H1 (cell line): Measurements from ENCODE around the gene UCP2. TPM values are rescaled to one million over a fixed set of nuclear protein-coding genes. Genes with fewer than 3 reads are reported as not detected.

Experiments used
- CTCF ChIA-PET: fragments of 300-600 bp; sonication (Branson Sonifier 250); formaldehyde crosslinking; loops from one replicate; lab custom pipeline; 2021; ENCODE audit not compliant: partially characterized antibody; lab: Charles Lee
- POLR2A ChIA-PET: fragments of 300-600 bp; sonication (Branson Sonifier 250); formaldehyde crosslinking; loops from one replicate; lab custom pipeline; 2021; ENCODE audit warnings: inconsistent platforms; ENCODE audit not compliant: partially characterized antibody; lab: Charles Lee
- DNase-seq, 2 experiments: peaks; one replicate each; pipeline versions ENCODE4 v3.0.0 to v3.0.0-alpha.2; 2010 to 2022; ENCODE audit warnings: low spot score in 2 of 2, low read depth in 1 of 2, mixed read lengths in 1 of 2
- FAIRE-seq: peaks from 2 replicates; lab custom pipeline; 2011; peaks lifted over from hg19 to GRCh38; lab: Jason Lieb, UNC
- H2AFZ ChIP-seq: 2 replicates; pipeline ENCODE4 v1.8.1; 2012; ENCODE audit warnings: low read length, inconsistent platforms
- H2AK5ac ChIP-seq: 2 replicates; pipeline ENCODE4 v1.6.1; 2013; ENCODE audit warnings: low read depth, low read length
- H2BK120ac ChIP-seq: replicated peaks from 2 replicates; pipeline ENCODE3; 2013; ENCODE audit warnings: low read depth, low read length, inconsistent platforms
- H2BK12ac ChIP-seq: 2 replicates; pipeline ENCODE4 v1.6.1; 2013; ENCODE audit warnings: low read depth, low read length
- H2BK15ac ChIP-seq: 2 replicates; pipeline ENCODE4 v1.6.1; 2013; ENCODE audit warnings: low read length
- H2BK20ac ChIP-seq: 2 replicates; pipeline ENCODE4 v1.6.1; 2013; ENCODE audit warnings: low read length
- H2BK5ac ChIP-seq: 2 replicates; pipeline ENCODE4 v1.6.1; 2013; ENCODE audit warnings: low read depth, low read length
- H3K14ac ChIP-seq: 2 replicates; pipeline ENCODE4 v1.6.1; 2013; ENCODE audit warnings: inconsistent platforms; ENCODE audit not compliant: insufficient read length
- H3K18ac ChIP-seq: 2 replicates; pipeline ENCODE4 v1.6.1; 2013; ENCODE audit warnings: low read length; ENCODE audit errors: extremely low read depth
- H3K23ac ChIP-seq: 2 replicates; pipeline ENCODE4 v1.6.1; 2013; ENCODE audit warnings: inconsistent platforms; ENCODE audit not compliant: insufficient read length
- H3K23me2 ChIP-seq: 2 replicates; pipeline ENCODE4 v1.6.1; 2013; ENCODE audit warnings: low read depth, low read length
- H3K27ac ChIP-seq: 2 replicates; pipeline ENCODE4 v1.6.1; 2011; ENCODE audit warnings: low read depth, low read length, inconsistent platforms
- H3K27me3 ChIP-seq, 4 experiments: replicated peaks in 1 of 4; 1 replicate in 1 of 4; 2 replicates in 3 of 4; pipeline versions ENCODE4 v1.6.1 to v1.8.1; 2011 to 2013; ENCODE audit warnings: low read length in 3 of 4, mild to moderate bottlenecking in 3 of 4, inconsistent platforms in 2 of 4, mixed read lengths in 2 of 4, moderate library complexity in 1 of 4; ENCODE audit not compliant: control insufficient read depth in 3 of 4, insufficient read depth in 3 of 4; ENCODE audit errors: extremely low read depth in 1 of 4
- H3K36me3 ChIP-seq, 4 experiments: 2 replicates each; pipeline versions ENCODE4 v1.6.1 to v1.8.1; 2011 to 2013; ENCODE audit warnings: mild to moderate bottlenecking in 4 of 4, low read length in 3 of 4, moderate library complexity in 2 of 4, control low read depth in 1 of 4, inconsistent platforms in 1 of 4; ENCODE audit not compliant: insufficient read depth in 4 of 4, control insufficient read depth in 2 of 4
- H3K4ac ChIP-seq: replicated peaks from 2 replicates; pipeline ENCODE3; 2013; ENCODE audit warnings: low read length, low read depth, mixed read lengths, inconsistent platforms; ENCODE audit not compliant: insufficient read length
- H3K4me1 ChIP-seq, 4 experiments: replicated peaks in 1 of 4; 1 replicate in 1 of 4; 2 replicates in 3 of 4; pipeline versions ENCODE4 v1.6.1 to v1.8.1; 2011 to 2013; ENCODE audit warnings: low read length in 3 of 4, inconsistent platforms in 2 of 4, mixed read lengths in 1 of 4; ENCODE audit not compliant: insufficient read depth in 4 of 4, control insufficient read depth in 3 of 4
- H3K4me2 ChIP-seq, 2 experiments: 2 replicates each; pipeline versions ENCODE4 v1.6.1 to v1.8.1; 2011 to 2013; ENCODE audit warnings: low read depth in 2 of 2, low read length in 2 of 2, control low read depth in 1 of 2, inconsistent platforms in 1 of 2, mild to moderate bottlenecking in 1 of 2; ENCODE audit not compliant: insufficient read depth in 1 of 2
- H3K4me3 ChIP-seq, 4 experiments: fragments of 200-600, 300-600 bp in 1 of 4; sonication (generic), shearing (Covaris generic), sonication (Bioruptor Twin) in 1 of 4; 2 replicates each; pipeline versions ENCODE4 v1.5.1 to v1.8.1; 2011 to 2016; ENCODE audit warnings: low read length in 4 of 4, low read depth in 3 of 4, control low read depth in 2 of 4, inconsistent platforms in 2 of 4, mild to moderate bottlenecking in 2 of 4, mixed read lengths in 1 of 4, moderate library complexity in 1 of 4; ENCODE audit not compliant: insufficient read depth in 2 of 4; ENCODE audit errors: extremely low read depth in 1 of 4
- H3K56ac ChIP-seq: replicated peaks from 2 replicates; pipeline ENCODE3; 2013; ENCODE audit warnings: low read depth, mild to moderate bottlenecking, mixed read lengths, low read length, inconsistent platforms; ENCODE audit not compliant: insufficient read length
- H3K79me1 ChIP-seq: 2 replicates; pipeline ENCODE4 v1.6.1; 2013; ENCODE audit warnings: low read depth, low read length, control low read depth
- H3K79me2 ChIP-seq, 2 experiments: 2 replicates each; pipeline versions ENCODE4 v1.6.1 to v1.8.1; 2012 to 2013; ENCODE audit warnings: low read length in 2 of 2, mild to moderate bottlenecking in 2 of 2, inconsistent platforms in 1 of 2; ENCODE audit not compliant: insufficient read depth in 2 of 2, control insufficient read depth in 1 of 2
- H3K9ac ChIP-seq, 4 experiments: replicated peaks in 1 of 4; 1 replicate in 1 of 4; 2 replicates in 3 of 4; pipeline versions ENCODE4 v1.6.1 to v1.8.1; 2011 to 2013; ENCODE audit warnings: low read depth in 3 of 4, low read length in 3 of 4, control low read depth in 2 of 4, mild to moderate bottlenecking in 2 of 4, moderate library complexity in 2 of 4, inconsistent platforms in 1 of 4; ENCODE audit errors: extremely low read depth in 1 of 4
- H3K9me3 ChIP-seq, 2 experiments: 2 replicates each; pipeline versions ENCODE4 v1.6.1 to v1.8.1; 2012 to 2013; ENCODE audit warnings: mild to moderate bottlenecking in 2 of 2, moderate library complexity in 2 of 2, control low read depth in 1 of 2, inconsistent platforms in 1 of 2, low read depth in 1 of 2, low read length in 1 of 2, mixed read lengths in 1 of 2; ENCODE audit not compliant: insufficient read depth in 2 of 2
- H4K20me1 ChIP-seq, 2 experiments: replicated peaks in 1 of 2; 2 replicates each; pipeline versions ENCODE3 to v1.8.1; 2011 to 2013; ENCODE audit warnings: inconsistent platforms in 2 of 2, low read length in 2 of 2, mild to moderate bottlenecking in 1 of 2; ENCODE audit not compliant: insufficient read depth in 2 of 2, control insufficient read depth in 1 of 2
- H4K5ac ChIP-seq: 2 replicates; pipeline ENCODE4 v1.6.1; 2013; ENCODE audit warnings: low read length, low read depth, mixed read lengths, inconsistent platforms; ENCODE audit not compliant: insufficient read length
- H4K8ac ChIP-seq: 2 replicates; pipeline ENCODE4 v1.8.0; 2013; ENCODE audit warnings: mild to moderate bottlenecking, moderate library complexity, low read length, inconsistent platforms; ENCODE audit not compliant: insufficient read depth; ENCODE audit errors: extremely low read depth
- H4K91ac ChIP-seq: replicated peaks from 2 replicates; pipeline ENCODE3; 2013; ENCODE audit warnings: low read length, mixed read lengths, inconsistent platforms; ENCODE audit not compliant: insufficient read length
- CBX8 ChIP-seq: fragments of 300-800, 300-1000 bp; sonication (generic); IDR thresholded peaks from 2 replicates; pipeline ENCODE4 v1.7.1; 2016; ENCODE audit warnings: low read depth, low read length, borderline replicate concordance
- CHD2 ChIP-seq: IDR thresholded peaks from 2 replicates; pipeline ENCODE4 v1.6.1; 2012; ENCODE audit warnings: low read length, improper control_type of control experiment
- HDAC2 ChIP-seq, 2 experiments: fragments of 300-600 bp in 1 of 2; sonication (generic) in 1 of 2; IDR thresholded peaks; 2 replicates each; pipeline ENCODE4 v1.6.1; 2011 to 2012; ENCODE audit warnings: low read depth in 2 of 2, low read length in 2 of 2, mild to moderate bottlenecking in 2 of 2, moderate library complexity in 2 of 2, borderline replicate concordance in 1 of 2, inconsistent platforms in 1 of 2
- JUND ChIP-seq: IDR thresholded peaks from 2 replicates; pipeline ENCODE4 v1.6.1; 2011; ENCODE audit warnings: mild to moderate bottlenecking, improper control_type of control experiment, low read length
- KDM1A ChIP-seq: fragments of 200-600, 300-600 bp; sonication (generic); IDR thresholded peaks from 2 replicates; pipeline ENCODE4 v1.7.1; 2016; ENCODE audit warnings: mild to moderate bottlenecking, low read length, borderline replicate concordance
- KDM5A ChIP-seq: fragments of 200-600 bp; IDR thresholded peaks from 2 replicates; pipeline ENCODE4 v1.7.1; 2012; ENCODE audit warnings: mild to moderate bottlenecking, low read length, inconsistent platforms, mixed read lengths
- NANOG ChIP-seq: IDR thresholded peaks from 2 replicates; pipeline ENCODE4 v1.6.1; 2011; ENCODE audit warnings: low read length, low read depth, mild to moderate bottlenecking, inconsistent platforms; ENCODE audit not compliant: insufficient read depth, poor library complexity, severe bottlenecking
- PHF8 ChIP-seq: fragments of 200-600 bp; sonication (generic); conservative IDR thresholded peaks from 2 replicates; pipeline ENCODE4 v1.7.1; 2012; ENCODE audit warnings: low read depth, mild to moderate bottlenecking, inconsistent platforms, low read length, moderate library complexity
- POU5F1 ChIP-seq: IDR thresholded peaks from 2 replicates; pipeline ENCODE4 v1.6.1; 2011; ENCODE audit warnings: low read depth, mild to moderate bottlenecking, low read length, moderate library complexity
- RFX5 ChIP-seq: IDR thresholded peaks from 2 replicates; pipeline ENCODE4 v1.6.1; 2011; ENCODE audit warnings: low read depth, low read length, improper control_type of control experiment, borderline replicate concordance
- SP4 ChIP-seq: IDR thresholded peaks from 2 replicates; pipeline ENCODE4 v1.6.1; 2012; ENCODE audit warnings: low read length, inconsistent platforms
- TAF7 ChIP-seq: optimal IDR thresholded peaks from 2 replicates; pipeline ENCODE3; 2011; ENCODE audit warnings: low read depth, mild to moderate bottlenecking, inconsistent platforms, low read length, moderate library complexity, borderline replicate concordance
- USF2 ChIP-seq: IDR thresholded peaks from 2 replicates; pipeline ENCODE4 v1.6.1; 2011; ENCODE audit warnings: low read length, improper control_type of control experiment
- WGBS, 2 experiments: shearing (Covaris generic) in 1 of 2; methylation state at CpG; one replicate each; pipeline versions ENCODE4 v1.1.6 to v1.1.7; 2013 to 2015; ENCODE audit warnings: low lambda C conversion rate in 2 of 2, mixed read lengths in 2 of 2, inconsistent platforms in 1 of 2, low coverage in 1 of 2, missing lambda C conversion rate in 1 of 2; ENCODE audit not compliant: insufficient replicate concordance in 2 of 2, insufficient coverage in 1 of 2, insufficient read length in 1 of 2; ENCODE audit errors: extremely low coverage in 1 of 2, missing lambda C conversion rate in 1 of 2; 5-methylcytosine and 5-hydroxymethylcytosine counted together
- polyA plus RNA-seq, 7 experiments: library from polyadenylated mRNA; depleted of rRNA in 3 of 7; stranded (reverse) in 5 of 7; unstranded in 2 of 7; fragments of >200 nt in 5 of 7; fragments of 200-250 nt in 2 of 7; gene quantifications; 1 replicate in 5 of 7; 2 replicates in 1 of 7; 4 replicates in 1 of 7; pipeline versions ENCODE4 v1.2.1 to v1.2.3, GENCODE V29; 2011 to 2013; ENCODE audit warnings: missing spikeins in 2 of 7, mixed read lengths in 2 of 7
- total RNA-seq: library from RNA; stranded (reverse); fragmentation: NEBNext Ultra II Directional; extraction: Animal tissue kit (Norgen Biotek cat#: 25700); gene quantifications from 2 replicates; pipeline ENCODE4 v1.2.1, GENCODE V29; 2021

UCP2 gene
- total and polyA plus RNA-seq, 2 of the 8 experiments (the other 6 are each of a cell fraction or from before 2014, with no cell fraction given), result 46.2 to 55.2 TPM

- H3K23me2 ChIP-seq, result no peaks in the 10 kb centered on the region
- no peak for FAIRE-seq
- no peak overlapping the region for H3K23ac ChIP-seq
- no peaks in the 10 kb centered on the region for H4K20me1 ChIP-seq
- WGBS, 2 experiments, result 85% methylated on average over 3 of the region's 3 CpGs; no CpG with 5 or more reads in 1 of the 2 experiments
- no peak overlapping the region for H4K91ac ChIP-seq
- no peak overlapping the region for H2BK15ac ChIP-seq
- no peak overlapping the region for H2BK20ac ChIP-seq
- no peaks in the 10 kb centered on the region for H3K4me1 ChIP-seq
- H2AFZ ChIP-seq, result no peak overlapping the region
- no peak overlapping the region for H4K8ac ChIP-seq
- H3K9ac ChIP-seq, result no peak overlapping the region
- H3K14ac ChIP-seq, result no peak overlapping the region
- no peak overlapping the region for H3K56ac ChIP-seq
- H3K79me2 ChIP-seq, result no peaks in the 10 kb centered on the region
- ChIA-PET CTCF (interaction anchor here (1.0 to 2.9 kb wide), 2 partner anchors 9 to 53 kb away, joined by 4 to 9 read pairs; no protein-coding TSS in a partner anchor), POLR2A (interaction anchor here (0.7 to 2.2 kb wide), 2 partner anchors 9 kb away, joined by 3 to 7 read pairs; partner anchors contain the start of gene UCP3)
- no peak overlapping the region for H4K5ac ChIP-seq
- no peak overlapping the region for H2AK5ac ChIP-seq
- no peak overlapping the region for H2BK120ac ChIP-seq
- H2BK12ac ChIP-seq, result no peak overlapping the region
- H3K18ac ChIP-seq, result no peak overlapping the region
- H3K36me3 ChIP-seq, result peaks cover 0 to 7% (median 0%) of the 10 kb centered on the region in 4 experiments; a peak in 2 of 8 replicates
- H3K4me2 ChIP-seq, result no peak overlapping the region
- no peaks in the 10 kb centered on the region for H3K9me3 ChIP-seq
- H3K27ac ChIP-seq, result no peak overlapping the region
- no peak overlapping the region for H2BK5ac ChIP-seq
- DNase-seq, result no peak
- H3K27me3 ChIP-seq, result no peaks in the 10 kb centered on the region
- H3K4ac ChIP-seq, result no peak overlapping the region
- no peak overlapping the region for H3K4me3 ChIP-seq
- no peaks in the 10 kb centered on the region; the same call in 1 of the 2 replicates for H3K79me1 ChIP-seq
- TF ChIP-seq USF2, result no peak
- no peak for TF ChIP-seq TAF7
- no peak for TF ChIP-seq POU5F1
- TF ChIP-seq NANOG, result no peak
- no peak for TF ChIP-seq RFX5
- no peak for TF ChIP-seq HDAC2 (IDR thresholded peaks at IDR 0.05; ENCODE audit: borderline replicate concordance in 1 of 2, low read depth in 2 of 2, low read length in 2 of 2)
- TF ChIP-seq PHF8, result no peak
- TF ChIP-seq SP4, result no peak
- TF ChIP-seq CBX8, result no peak
- no peak for TF ChIP-seq JUND
- no peak for TF ChIP-seq KDM1A
- TF ChIP-seq KDM5A, result no peak
- no peak for TF ChIP-seq CHD2
Measured at GRCh38 chr11:74017631-74018030, 35.0 kb upstream of the UCP2 start.
